NCI-H345 (cell line): ENCODE measurements around the gene ALAD.
"Not testable (repeated sequence)": the region's sequence is repeated elsewhere in the genome, so short reads cannot be mapped to it uniquely, and the experiment has no call there.

Experiments used
- DNase-seq: peaks from one replicate; lab custom pipeline; 2025; lab: John Stamatoyannopoulos, UW

The ALAD gene

GRCh38 chr9:113398796-113399195, 2.3 kb downstream of the ALAD start:
- no peak for DNase-seq

DNA sequence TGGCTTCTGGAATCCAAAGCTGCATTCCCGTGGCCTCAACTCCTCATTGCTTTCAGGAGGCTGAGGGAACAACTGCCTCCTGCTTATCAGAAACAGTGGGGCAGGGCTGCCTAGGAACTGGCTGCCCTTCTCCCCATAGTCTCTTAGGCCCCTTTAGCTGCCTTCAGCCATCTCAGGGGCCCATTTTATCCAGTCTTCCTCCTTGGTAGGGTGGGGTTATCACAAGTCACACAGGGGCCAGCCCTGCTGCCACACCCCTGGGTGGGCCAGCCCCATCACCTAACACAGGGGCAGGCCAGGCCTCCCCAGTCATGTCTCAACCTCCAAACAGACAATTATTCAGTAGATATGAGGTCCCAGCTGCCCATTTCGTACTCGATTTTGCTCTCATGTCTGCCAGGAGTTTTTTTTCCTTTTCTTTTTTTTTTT, 3.9 kb downstream of the ALAD start:
- no peak for DNase-seq

DNA sequence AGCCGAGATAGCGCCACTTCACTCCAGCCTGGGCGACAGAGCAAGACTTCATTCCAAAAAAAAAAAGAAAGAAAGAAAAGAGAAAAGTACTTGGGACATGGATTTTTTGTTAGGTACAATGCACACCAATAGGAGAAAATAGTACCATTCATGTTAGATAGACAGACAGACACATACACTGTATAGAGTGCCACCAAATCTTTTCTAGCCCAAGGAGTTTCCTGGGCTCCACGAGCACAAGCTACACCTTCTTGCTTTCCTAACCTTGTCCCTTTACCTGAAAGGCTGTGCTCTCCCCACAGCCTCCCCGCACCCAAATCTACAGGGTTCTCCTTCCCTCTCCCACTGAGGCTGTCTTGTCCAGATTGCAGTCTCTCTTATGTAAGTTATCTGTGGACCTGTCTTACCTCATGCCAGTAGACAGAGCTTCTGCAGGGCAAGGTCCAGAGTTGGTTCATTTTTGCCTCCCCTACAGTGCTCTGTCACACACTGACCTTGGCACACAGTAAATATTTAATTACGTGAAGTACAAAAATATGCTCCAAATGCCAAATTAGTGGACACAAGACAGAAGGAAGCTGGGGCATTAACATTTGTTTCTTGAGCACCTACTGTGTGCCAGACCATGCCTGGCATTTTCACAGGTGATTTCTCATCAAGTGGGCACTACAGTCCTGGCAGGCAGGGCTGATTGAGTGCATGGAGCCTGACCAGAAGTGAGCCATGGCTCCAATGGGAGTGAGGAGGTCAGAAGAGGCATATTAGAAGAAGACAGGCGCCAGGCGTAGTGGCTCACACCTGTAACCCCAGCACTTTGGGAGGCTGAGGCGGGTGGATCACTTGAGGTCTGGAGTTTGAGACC, 5.9 kb downstream of the ALAD start:
- DNase-seq = no peak

DNA sequence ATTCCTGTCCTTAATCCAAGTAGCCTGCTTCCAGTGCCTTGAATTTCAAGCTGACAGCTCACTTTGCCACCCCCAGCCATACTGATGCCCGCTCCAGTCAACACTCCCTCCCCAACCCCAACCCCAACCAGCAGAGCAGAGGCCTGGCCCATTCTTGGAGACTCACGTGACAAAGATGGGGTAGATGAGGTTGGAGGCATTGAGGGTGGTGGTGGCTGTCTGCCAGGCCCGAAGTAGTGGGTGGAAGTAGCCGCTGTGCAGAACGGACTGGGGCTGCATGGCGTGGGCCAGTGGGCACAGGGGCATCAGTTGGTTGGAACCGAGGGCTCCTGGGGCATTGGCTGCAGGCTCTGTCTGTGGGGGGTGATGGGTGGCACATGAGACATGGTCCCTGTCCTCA, 7.8 kb downstream of the ALAD start:
- DNase-seq = no peak

DNA sequence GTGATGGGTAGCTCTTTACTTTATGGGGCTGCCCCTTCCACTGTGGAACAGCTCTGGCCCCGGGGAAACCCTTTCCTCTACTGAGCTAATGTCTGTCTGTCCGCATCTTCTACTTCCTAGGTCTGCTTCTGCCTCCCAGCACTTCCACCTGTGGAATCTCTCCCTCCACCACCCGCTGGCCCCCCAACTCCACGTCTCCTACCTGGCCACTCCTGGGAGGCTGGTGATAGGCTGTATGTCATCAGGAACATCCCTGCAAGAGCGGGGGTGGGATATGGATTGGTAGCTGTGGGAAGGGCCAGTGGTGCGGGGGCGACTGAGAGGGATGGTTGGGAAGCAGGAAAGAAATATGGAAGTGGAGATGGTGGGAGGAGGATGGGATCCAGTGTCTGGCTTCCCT, 9.2 kb downstream of the ALAD start:
- no peak for DNase-seq

DNA sequence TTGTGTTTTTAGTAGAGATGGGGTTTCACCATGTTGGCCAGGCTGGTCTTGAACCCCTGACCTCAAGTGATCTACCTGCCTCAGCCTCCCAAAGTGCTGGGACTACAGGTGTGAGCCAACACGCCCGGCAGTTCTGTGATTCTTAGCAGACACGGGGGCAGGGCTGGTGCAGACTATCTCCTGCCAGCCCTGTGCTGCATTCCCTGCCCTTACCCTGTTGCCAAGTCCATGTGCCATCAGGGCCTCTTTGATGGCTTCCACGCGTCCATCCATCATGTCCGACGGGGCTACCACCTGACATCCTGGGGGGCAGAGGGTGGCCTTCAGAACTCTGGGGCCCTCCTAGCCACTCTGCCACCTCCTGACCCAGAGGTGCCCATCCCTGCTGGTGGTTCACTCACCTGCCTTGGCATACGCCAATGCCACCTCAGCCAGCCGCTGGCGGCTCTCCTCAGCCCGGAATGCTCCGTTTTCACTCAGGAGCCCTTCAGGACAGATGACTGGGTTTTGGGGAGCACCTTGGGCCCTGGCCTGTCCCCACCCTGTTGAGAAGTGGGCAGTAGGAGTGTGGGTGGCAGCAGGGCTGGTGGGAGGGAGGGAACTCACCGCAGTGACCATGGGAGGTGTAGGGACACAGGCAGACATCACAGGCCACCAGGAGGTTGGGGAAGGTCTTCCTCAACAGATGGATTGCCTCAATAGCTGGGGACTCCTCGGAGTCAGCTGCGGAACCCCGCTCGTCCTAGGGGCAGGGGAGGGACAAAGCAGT, 10.7 kb downstream of the ALAD start:
- no peak for DNase-seq

- no peak for DNase-seq
These were observed 11.6 kb downstream of the ALAD start for GRCh38 chr9:113389451-113389850.

DNA sequence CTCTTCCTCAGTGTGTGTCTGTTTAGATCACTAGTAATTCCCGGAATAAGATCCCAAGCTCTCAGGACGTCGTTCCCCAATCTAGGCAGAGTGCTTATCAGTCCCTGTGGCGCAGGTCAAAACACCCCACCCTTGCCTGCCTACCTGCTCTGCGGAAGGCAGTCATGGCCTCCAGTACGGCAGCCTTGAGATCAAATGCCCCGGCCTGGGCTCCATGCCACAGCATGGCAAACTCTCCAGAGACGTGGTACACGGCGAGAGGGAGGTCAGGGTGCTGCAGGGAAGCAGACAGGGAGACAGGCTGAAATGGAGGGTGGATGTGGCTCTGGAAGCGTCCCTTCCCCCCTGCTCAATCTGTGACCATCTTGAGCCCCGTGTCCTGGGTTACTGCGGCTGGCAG, 12.3 kb downstream of the ALAD start:
- no peak for DNase-seq

GRCh38 chr9:113387560-113388230, 13.4 kb downstream of the ALAD start:
- no peak for DNase-seq

DNA sequence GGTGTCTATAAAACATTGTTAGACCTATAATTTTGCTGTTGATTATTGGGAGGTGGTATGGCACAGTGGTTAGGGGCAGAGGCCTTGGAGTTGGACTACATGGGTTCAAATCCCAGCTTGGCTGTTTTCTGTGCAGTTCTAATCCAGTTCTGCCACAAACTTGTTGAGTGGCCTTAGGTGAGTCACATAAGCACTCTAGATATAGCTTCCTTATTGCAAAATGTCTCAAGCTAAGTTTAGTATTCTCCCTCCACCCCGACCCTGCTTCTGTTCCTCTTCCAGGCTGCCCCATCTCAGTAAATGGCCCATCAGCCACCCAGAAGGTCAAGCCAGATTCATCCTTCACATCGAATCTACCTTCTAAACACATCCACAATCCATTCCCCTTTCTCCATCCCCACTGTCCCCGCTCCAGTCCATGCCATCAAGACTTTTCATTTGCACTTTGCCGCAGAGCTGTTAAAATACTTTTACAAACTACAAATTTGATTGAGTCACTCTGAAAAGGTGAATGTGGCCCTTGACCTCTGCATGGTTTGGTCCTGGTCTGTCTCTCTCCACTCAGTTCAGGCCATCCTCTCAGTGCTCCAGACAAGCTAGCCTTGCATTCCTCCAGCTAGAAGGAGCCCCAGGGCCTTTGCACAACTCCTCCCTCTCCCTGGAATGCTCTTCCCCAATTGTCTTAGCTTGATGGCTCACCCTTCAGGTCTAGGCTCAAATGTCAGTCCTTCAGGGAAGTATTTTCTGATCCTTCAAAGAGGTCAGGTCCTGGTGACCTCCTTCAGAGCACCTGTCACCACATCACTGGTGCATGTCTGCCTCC, 14.3 kb downstream of the ALAD start:
- DNase-seq = no peak

GRCh38 chr9:113381909-113382411, 19.1 kb downstream of the ALAD start:
- DNase-seq = no peak

- DNase-seq = not testable (repeated sequence)
These were observed 19.6 kb downstream of the ALAD start for GRCh38 chr9:113381441-113381840.

DNA sequence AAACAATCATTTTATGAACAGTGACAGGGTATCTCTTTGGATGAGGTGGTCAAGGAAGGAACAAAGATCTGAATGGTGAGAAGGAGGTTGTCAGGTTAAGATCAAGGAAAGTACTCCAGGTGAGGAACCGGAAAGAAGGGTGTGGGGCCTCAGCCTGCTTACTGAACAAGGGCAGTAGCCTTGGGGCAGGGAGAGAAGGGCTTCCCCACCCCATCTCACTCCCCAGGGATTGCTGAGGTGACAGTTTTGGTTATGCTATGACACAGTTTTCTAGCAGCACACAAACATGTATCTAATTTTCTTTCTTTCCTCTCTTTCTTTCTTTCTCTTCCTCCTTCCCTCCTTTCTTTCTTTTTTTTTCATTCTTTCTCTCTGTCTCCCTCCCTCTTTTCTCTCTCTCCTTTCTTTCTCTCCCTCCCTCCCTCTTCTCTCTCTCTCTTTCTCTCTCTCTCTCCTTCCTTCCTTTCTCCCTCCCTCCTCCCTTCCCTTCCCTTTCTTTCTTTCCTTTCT, 20.2 kb downstream of the ALAD start:
- DNase-seq = peak; percentile 51

DNA sequence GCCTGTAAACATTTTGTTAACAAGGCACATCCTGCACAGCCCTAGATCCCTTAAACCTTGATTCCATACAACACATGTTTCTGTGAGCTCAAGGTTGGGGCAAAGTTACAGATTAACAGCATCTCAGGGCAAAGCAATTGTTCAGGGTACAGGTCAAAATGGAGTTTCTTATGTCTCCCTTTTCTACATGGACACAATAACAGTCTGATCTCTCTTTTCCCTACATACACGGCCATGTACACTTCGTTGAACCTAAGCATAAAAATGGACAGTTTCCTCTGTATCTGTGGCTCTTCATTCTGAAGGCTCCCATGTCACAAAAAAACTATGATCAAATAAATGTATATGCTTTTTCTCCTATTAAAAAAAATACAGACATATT, 21.3 kb downstream of the ALAD start:
- not testable (repeated sequence) for DNase-seq

- DNase-seq = not testable (repeated sequence)
These were observed 21.8 kb downstream of the ALAD start for GRCh38 chr9:113379094-113379828.

DNA sequence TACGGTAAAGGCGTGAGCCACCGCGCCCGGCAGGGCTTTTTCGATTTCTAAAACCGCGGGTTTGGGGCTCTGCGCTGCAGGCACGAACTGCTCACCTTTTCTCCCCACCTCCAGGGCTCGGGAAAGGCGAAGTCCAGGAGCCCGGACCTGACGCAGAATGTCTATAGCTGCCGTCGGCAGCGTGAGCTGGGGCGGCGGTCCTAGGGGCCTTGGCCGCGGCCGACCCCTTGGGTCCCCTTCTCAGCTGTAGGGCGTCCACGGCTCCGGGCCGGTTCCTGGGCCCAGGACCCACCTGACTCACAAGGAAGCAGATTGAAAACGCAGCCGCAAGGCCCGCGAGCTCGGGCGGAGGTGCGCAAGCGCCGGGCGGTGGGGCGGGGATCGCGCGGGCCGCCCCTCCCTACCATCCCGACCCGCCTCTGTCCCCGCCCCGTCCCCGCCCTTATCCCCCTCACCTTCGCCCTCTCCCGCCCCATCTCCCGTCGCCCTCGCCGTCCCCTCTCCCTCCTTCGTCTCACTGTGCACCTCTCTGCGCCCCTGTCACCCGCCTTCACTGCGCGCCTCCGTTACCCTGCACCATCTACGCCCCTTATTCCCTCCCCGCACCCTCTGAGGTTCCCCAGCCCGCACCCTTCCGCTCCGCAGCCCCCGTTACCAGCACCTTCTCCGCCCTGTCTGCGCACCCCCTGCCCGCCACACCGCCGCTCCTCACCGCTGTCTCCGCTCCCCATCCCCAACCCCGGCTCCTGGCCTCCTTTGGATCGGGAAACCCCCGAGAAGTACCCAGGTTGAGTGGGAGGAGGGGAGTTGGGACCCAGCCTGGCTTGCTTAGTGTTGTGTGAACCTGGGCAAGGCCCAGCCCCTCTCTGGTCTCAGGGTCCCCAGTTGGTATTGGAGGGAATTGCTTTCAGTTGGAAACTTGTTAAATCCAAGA, 24.2 kb downstream of the ALAD start, which contains the start of gene HDHD3:
HDHD3 (minus strand) TSS at position 353 of the 934 bp plus-strand sequence. CDS start 2,632 bp downstream, outside the sequence.
- DNase-seq = peak; percentile 87

DNA sequence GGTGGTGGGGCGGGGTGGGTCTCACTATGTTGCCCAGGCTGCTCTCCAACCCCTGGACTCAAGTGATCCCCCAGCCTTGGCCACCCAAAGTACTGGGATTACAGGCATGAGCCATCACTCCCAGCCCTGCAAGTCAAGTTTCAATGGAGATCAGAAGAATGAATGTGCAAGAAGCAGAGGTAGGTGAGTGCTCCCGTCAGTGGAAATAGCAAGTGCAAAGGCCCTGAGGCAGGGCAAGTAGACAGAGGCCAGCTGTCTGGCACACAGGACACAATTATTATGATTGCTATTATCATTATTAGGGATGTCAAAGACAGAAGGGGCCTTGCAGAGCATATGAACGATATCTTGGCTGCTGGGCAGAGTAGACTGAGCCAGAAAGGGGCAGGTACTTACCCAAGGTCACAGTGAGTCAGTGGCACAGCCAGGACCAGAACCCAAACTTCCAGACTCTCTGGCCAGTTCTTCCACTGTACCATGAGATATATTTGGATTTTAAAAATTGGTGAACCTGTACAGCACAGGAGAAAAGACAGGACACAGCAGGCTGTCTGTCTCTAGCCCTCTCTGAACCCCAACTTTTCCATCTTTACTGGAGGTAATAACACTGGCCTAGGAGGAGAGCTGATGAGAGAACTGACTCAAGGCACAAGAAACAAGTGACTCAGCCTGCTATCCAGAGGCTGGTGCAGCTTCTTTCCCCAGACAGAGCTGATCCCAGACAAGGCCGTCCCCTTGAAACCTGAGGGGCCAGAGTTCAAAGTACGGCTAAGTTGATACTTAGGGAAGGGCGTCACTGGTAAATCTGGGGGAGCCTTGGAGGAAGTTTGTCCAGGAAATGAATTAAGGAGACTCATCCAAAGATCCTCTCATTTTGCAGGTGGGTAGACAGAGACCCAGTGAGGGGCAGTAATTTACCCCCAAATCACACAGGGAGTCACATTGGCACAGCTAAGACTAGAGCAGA, 25.7 kb downstream of the ALAD start:
- no peak for DNase-seq
